SU-DHL-6 (cell line): ENCODE measurements around the gene ANKRD44.

ENCODE experiments used
- EZH2phosphoT487 ChIP-seq: fragments of 200-600 bp; sonication (generic), shearing (Covaris generic); conservative IDR thresholded peaks from 2 replicates; pipeline ENCODE4 v1.6.1; 2018; ENCODE audit warnings: mild to moderate bottlenecking, antibody characterized with exemption, low read length, moderate library complexity, mixed read lengths
- TF ChIP-seq, protein P1 (sequence below): fragments of 200-600 bp; sonication (generic); IDR thresholded peaks from one replicate; pipeline ENCODE4 v1.5.1; 2017; ENCODE audit warnings: antibody characterized with exemption, mild to moderate bottlenecking, low read length, moderate library complexity; ENCODE audit not compliant: insufficient read depth, poor library complexity, severe bottlenecking

DNA sequence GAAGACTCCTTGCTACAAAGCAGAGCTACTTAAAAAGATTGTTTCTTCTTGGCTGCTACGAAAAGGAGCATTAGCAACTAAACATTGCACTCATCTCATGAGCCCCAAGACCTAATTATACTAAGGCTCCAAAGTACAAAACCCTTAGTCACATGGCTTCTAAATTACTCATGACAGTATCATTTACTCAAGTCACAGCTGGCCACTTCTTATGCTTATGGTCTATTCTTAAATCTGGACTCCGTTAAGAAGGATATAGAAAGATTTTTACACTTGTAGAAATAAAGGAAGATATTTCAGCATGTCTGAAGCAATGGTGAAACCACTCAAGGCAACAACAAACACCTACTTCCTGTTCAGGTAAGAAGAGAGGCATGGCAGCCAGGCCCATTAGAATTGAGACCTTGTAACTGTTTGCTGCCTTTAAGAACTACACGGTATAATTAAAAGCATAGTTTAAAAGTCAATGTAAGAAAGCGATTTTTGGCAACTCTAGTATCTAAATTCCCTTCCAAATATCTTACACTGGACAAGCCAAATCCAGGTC is 12.7 kb downstream of the ANKRD44 start:
- TF ChIP-seq, protein P1, sequence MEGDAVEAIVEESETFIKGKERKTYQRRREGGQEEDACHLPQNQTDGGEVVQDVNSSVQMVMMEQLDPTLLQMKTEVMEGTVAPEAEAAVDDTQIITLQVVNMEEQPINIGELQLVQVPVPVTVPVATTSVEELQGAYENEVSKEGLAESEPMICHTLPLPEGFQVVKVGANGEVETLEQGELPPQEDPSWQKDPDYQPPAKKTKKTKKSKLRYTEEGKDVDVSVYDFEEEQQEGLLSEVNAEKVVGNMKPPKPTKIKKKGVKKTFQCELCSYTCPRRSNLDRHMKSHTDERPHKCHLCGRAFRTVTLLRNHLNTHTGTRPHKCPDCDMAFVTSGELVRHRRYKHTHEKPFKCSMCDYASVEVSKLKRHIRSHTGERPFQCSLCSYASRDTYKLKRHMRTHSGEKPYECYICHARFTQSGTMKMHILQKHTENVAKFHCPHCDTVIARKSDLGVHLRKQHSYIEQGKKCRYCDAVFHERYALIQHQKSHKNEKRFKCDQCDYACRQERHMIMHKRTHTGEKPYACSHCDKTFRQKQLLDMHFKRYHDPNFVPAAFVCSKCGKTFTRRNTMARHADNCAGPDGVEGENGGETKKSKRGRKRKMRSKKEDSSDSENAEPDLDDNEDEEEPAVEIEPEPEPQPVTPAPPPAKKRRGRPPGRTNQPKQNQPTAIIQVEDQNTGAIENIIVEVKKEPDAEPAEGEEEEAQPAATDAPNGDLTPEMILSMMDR = no peak
- TF ChIP-seq EZH2phosphoT487 = no peak
